Measurements from ENCODE around the gene WDR1. TPM values are rescaled to one million over a fixed set of nuclear protein-coding genes. Genes with fewer than 3 reads are reported as not detected.

WDR1 gene
- total and polyA plus RNA-seq, 2 of the 13 experiments (the other 11 are each of a cell fraction or from before 2014, with no cell fraction given): 106 to 198 TPM

- peak; percentile 40; the same call in 1 of the 2 replicates for TF ChIP-seq ZBTB37 (CRISPR knock-in tag; IDR thresholded peaks at IDR 0.05)
- 0 out of 2 replicates have a peak, but pooled peaks have one; percentile 31 for TF ChIP-seq MXD3 (CRISPR knock-in tag; IDR thresholded peaks at IDR 0.05)
- TF ChIP-seq ZNF451 (CRISPR knock-in tag; IDR thresholded peaks at IDR 0.05): no peak; the same call in 1 of the 2 replicates
- TF ChIP-seq ESRRA (CRISPR knock-in tag; IDR thresholded peaks at IDR 0.05; ENCODE audit: low read depth): no peak
- no peak for TF ChIP-seq SRSF9 (IDR thresholded peaks at IDR 0.05; ENCODE audit: borderline replicate concordance, insufficient read depth, low read depth, low read length, poor library complexity, severe bottlenecking)
- TF ChIP-seq ZNF567 (CRISPR knock-in tag; IDR thresholded peaks at IDR 0.05; ENCODE audit: borderline replicate concordance): no peak
- TF ChIP-seq MYNN (CRISPR knock-in tag; IDR thresholded peaks at IDR 0.05; ENCODE audit: low read depth): no peak
- 0 out of 2 replicates have a peak, but pooled peaks have one; percentile 50 for TF ChIP-seq HDAC1 (CRISPR knock-in tag; IDR thresholded peaks at IDR 0.05)
- no peak for TF ChIP-seq SSRP1 (CRISPR knock-in tag; IDR thresholded peaks at IDR 0.05)
- TF ChIP-seq HCFC1 (IDR thresholded peaks at IDR 0.05; ENCODE audit: low read depth, low read length): no peak
- TF ChIP-seq ISX (CRISPR knock-in tag; conservative IDR thresholded peaks at IDR 0.05): no peak
- TF ChIP-seq ZNF205 (CRISPR knock-in tag; IDR thresholded peaks at IDR 0.05): no peak; the same call in 1 of the 2 replicates
- no peak for TF ChIP-seq GMEB2 (CRISPR knock-in tag; IDR thresholded peaks at IDR 0.05; ENCODE audit: low read depth)
- TF ChIP-seq SMARCC2 (IDR thresholded peaks at IDR 0.05): no peak
- no peak for TF ChIP-seq DZIP1 (CRISPR knock-in tag; IDR thresholded peaks at IDR 0.05)
- TF ChIP-seq FOXA3 (CRISPR knock-in tag; IDR thresholded peaks at IDR 0.05): no peak
- TF ChIP-seq ZNF276 (CRISPR knock-in tag; IDR thresholded peaks at IDR 0.05; ENCODE audit: low read depth): no peak; the same call in 1 of the 2 replicates
- TF ChIP-seq ATRX (CRISPR knock-in tag; IDR thresholded peaks at IDR 0.05; ENCODE audit: borderline replicate concordance): no peak
- TF ChIP-seq NCOA1 (CRISPR knock-in tag; IDR thresholded peaks at IDR 0.05): no peak
- no peak for TF ChIP-seq TCF7 (IDR thresholded peaks at IDR 0.05; ENCODE audit: low read depth)
- no peak for TF ChIP-seq IRF1 (CRISPR knock-in tag; IDR thresholded peaks at IDR 0.05; ENCODE audit: low read depth)
- no peak for TF ChIP-seq ZSCAN21 (CRISPR knock-in tag; IDR thresholded peaks at IDR 0.05; ENCODE audit: borderline replicate concordance)
Observed at GRCh38 chr4:10115271-10115796, 1.3 kb downstream of the WDR1 start (continued).
